ENCODE results near the gene DCTN3. TPM values are rescaled to one million over a fixed set of nuclear protein-coding genes. Genes with fewer than 3 reads are reported as not detected.

DCTN3 gene
- total and polyA plus RNA-seq, 2 donors (not counting 3 experiments of a cell fraction or from before 2014, with no cell fraction given), result 91.0 to 170 TPM

DNA sequence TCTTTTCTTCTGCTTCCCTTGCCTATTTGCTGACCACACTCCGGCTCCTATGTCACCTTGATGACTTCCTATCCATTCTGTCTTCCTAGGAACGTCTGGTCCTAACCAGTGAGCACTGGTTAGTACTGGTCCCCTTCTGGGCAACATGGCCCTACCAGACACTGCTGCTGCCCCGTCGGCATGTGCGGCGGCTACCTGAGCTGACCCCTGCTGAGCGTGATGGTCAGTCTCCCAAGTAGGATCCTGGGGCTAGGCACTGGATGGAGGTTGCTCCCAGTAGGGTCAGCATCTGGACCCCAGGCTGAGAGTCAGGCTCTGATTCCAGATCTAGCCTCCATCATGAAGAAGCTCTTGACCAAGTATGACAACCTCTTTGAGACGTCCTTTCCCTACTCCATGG is 28.4 kb upstream of the DCTN3 start:
- H3K79me2 ChIP-seq (ENCODE audit: control insufficient read depth, insufficient read depth, low read length), result peaks cover 6% of the 10 kb centered on the region
- H3K4me2 ChIP-seq (ENCODE audit: insufficient read depth, low read length), result no peak overlapping the region
- H4K20me1 ChIP-seq (replicated peaks; ENCODE audit: control insufficient read depth, extremely low read depth, insufficient read depth, low read length), result no peaks in the 10 kb centered on the region
- H3K4me3 ChIP-seq (replicated peaks in 1 of 3; ENCODE audit: insufficient read depth in 1 of 3, low read depth in 1 of 3, low read length in 3 of 3), result no peak overlapping the region
- intact Hi-C loops (cut with micrococcal nuclease), result no loop called here
- peaks cover 0 to 14% of the 10 kb centered on the region in 2 experiments for H3K36me3 ChIP-seq (ENCODE audit: control insufficient read depth in 2 of 2, extremely low read depth in 1 of 2, insufficient read depth in 2 of 2, low read length in 2 of 2)
- no peak overlapping the region for H3K27ac ChIP-seq (ENCODE audit: insufficient read depth, low read depth, low read length)
- ChIA-PET CTCF (no interaction called here), POLR2A (no interaction called here)
- DNase-seq (ENCODE audit: low read depth, low spot score) (no peak), FAIRE-seq (no peak)
- H3K27me3 ChIP-seq (ENCODE audit: control insufficient read depth in 2 of 2, insufficient read depth in 2 of 2, low read length in 2 of 2), result no peaks in the 10 kb centered on the region
- H3K9me1 ChIP-seq (replicated peaks; ENCODE audit: control insufficient read depth, extremely low read depth, insufficient read depth, low read length), result no peaks in the 10 kb centered on the region
- H3K9ac ChIP-seq (replicated peaks; ENCODE audit: extremely low read depth, insufficient read depth, low read length), result no peak overlapping the region
- no peak overlapping the region for H2AFZ ChIP-seq (ENCODE audit: low read depth, low read length)
- H3K4me1 ChIP-seq (ENCODE audit: control insufficient read depth, extremely low read depth, insufficient read depth, low read length), result peaks cover 37% of the 10 kb centered on the region
- dilution Hi-C loops (cut with MboI; ENCODE audit: extremely low pct_ligation_motif_present, low sequenced_read_pairs), result no loop called here
- no peaks in the 10 kb centered on the region for H3K9me3 ChIP-seq (replicated peaks; ENCODE audit: control insufficient read depth, insufficient read depth, low read length)
- TF ChIP-seq, protein P1, sequence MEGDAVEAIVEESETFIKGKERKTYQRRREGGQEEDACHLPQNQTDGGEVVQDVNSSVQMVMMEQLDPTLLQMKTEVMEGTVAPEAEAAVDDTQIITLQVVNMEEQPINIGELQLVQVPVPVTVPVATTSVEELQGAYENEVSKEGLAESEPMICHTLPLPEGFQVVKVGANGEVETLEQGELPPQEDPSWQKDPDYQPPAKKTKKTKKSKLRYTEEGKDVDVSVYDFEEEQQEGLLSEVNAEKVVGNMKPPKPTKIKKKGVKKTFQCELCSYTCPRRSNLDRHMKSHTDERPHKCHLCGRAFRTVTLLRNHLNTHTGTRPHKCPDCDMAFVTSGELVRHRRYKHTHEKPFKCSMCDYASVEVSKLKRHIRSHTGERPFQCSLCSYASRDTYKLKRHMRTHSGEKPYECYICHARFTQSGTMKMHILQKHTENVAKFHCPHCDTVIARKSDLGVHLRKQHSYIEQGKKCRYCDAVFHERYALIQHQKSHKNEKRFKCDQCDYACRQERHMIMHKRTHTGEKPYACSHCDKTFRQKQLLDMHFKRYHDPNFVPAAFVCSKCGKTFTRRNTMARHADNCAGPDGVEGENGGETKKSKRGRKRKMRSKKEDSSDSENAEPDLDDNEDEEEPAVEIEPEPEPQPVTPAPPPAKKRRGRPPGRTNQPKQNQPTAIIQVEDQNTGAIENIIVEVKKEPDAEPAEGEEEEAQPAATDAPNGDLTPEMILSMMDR (IDR thresholded peaks at IDR 0.05; ENCODE audit: extremely low read depth in 1 of 2, insufficient read depth in 1 of 2, low read depth in 1 of 2, low read length in 2 of 2), result no peak
- no peak for TF ChIP-seq FOS (IDR thresholded peaks at IDR 0.05; ENCODE audit: borderline replicate concordance, insufficient read depth, low read length)
- no peak for TF ChIP-seq GATA2 (IDR thresholded peaks at IDR 0.05; ENCODE audit: insufficient read depth, insufficient read length, low read depth, low read length)
- TF ChIP-seq POLR2A (IDR thresholded peaks at IDR 0.05; ENCODE audit: low read depth, low read length), result no peak
- no peak for TF ChIP-seq MYC (IDR thresholded peaks at IDR 0.05; ENCODE audit: low read depth, low read length)
- TF ChIP-seq EZH2 (IDR thresholded peaks at IDR 0.05; ENCODE audit: borderline replicate concordance, low read depth, low read length, severe bottlenecking), result no peak
- TF ChIP-seq, protein P2, sequence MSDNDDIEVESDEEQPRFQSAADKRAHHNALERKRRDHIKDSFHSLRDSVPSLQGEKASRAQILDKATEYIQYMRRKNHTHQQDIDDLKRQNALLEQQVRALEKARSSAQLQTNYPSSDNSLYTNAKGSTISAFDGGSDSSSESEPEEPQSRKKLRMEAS (IDR thresholded peaks at IDR 0.05; ENCODE audit: insufficient read depth, insufficient read length), result no peak
- TF ChIP-seq POLR2AphosphoS5 (IDR thresholded peaks at IDR 0.05; ENCODE audit: insufficient read depth, low read depth, low read length), result no peak
- BruUV-seq (replicated peaks), result no TSS peak
